Fibroblast of peridontal ligament (primary cell): ENCODE results near the gene VPS41.
A peak's percentile ranks its signal among the peaks of the same experiment; 100 is the strongest.

Source experiments
- DNase-seq: peaks from one replicate; pipeline ENCODE4 v3.0.0-alpha.2; 2010; ENCODE audit errors: extremely low read depth

VPS41 gene

DNA sequence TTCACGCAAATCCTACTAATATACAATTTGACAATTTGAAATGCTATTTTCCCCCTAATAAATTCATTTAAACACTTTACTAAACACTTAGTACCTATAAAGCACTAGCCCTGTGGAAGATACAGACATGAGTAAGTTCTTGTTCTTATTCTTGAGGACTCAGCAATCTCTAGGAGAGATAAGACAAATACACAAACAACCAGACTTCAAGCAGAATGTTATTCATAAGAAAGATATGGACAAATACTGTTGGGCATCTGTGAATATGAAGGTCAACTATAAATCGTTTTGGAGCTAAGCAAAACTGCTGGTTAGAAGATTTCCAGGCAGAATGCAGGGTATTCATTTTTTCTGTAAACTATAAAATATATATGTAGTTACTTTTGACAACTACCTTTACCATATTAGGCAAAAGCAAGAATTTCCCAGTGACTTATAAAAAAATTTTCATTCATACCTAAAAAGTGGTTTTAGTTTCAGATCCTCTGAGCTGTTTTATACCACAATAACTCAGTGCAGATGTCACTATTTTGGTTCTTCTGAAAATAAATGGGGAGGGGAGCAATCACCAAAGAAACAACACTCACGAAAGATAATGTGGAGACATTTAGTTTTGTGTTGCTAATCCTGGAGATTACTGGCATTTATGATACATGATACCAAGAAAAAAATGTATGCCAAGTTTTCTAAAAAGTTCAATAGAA, 3.8 kb downstream of the VPS41 start:
- DNase-seq, result peak; percentile 12

DNA sequence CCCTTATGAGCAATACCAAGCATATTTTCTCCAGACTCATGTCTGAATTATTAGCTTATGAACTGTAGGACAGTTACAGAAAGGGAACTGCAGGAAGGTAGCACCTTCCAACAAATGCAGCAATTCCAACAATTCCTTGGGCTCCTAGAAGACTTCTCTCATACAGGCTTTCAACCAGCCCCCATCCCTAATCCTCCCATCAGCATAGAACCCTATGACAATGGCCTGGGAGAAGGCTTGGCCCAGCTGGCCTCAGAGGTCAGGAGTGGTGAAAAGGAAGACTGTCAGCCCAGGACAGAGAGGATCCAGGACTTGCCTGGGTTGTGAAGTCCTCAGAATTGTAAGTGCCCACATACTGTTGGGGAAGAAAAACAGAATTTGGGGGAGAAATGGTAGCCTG, 5.9 kb downstream of the VPS41 start:
- DNase-seq, result no peak

DNA sequence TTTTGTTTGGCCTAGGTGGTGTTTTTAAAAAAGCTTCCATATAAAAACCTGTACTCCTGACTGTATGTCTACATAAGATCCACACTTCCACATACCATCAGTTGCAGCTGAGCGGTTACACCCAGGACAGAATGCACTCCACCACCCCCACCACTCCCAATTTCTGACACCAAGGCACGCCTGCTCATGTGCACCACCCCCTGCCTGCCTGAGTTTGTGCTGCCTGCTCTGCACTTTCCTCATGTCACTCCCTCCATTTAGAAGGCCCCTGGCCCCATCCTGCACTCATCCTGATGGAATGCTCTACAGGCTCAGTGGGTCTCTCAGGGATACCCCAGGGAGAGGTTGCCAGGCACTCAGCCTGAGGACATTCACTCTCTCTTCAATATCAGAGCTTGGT, 6.5 kb downstream of the VPS41 start:
- no peak for DNase-seq

DNA sequence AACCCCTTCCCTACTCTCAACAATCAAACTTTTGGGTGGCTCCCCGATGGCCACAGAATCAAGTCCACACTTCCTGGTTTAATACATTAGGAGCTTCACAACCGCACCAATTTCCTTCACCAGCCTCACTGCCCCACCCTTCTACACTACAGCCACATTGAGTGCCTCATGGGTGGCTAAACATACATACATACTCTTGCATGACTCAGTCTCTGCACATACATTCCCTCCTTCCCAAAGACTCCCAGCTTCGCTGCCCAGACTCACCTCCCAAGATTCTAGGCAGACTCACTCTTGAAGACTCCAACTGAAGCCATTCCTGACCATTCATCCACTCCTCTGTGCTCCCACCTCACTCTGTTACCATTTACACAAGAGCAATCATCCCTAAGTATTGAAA, 15.9 kb downstream of the VPS41 start:
- no peak for DNase-seq

DNA sequence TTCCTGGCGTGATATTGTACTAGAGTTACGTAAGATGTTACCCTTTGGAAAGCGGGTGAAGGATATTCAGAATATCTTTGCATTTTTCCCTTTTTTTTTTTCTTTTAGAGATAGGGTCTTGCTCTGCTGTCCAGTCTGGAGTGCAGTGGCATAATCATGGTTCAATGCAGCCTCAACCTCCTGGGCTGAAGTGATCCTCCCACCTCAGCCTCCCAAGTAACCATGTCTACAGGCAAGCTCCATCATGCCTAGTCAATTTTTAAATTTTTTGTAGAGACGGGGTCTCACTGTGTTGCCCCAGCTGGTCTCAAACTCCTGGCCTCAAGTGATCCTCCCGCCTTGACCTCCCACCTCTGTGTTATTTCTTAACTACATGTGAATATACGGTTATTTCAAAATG, 18.4 kb downstream of the VPS41 start:
- no peak for DNase-seq

DNA sequence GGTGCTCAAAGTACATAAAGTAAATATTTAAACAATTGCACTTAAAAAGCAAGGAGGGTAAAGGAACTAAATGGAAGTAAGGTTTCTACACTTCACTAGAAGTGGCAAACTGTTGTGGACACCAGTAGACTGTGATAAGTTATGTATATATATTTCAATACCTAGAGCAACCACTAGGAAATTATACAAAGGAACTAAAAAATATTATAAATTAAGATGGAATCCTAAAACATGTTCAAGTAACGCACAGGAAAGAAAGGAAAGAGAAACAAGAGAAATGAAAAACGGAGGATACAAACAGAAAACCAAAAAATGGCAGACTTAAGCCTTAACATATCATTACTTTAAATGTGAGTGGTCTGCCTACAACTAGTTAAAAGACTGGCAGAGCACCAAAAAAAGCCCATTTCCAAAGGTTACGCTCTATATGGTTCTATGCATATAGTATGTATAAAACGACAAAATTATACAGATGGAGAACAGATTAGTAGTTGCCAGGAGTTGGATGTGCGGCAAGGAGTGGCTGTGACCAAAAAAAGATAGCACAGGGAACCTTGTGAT, 19.0 kb downstream of the VPS41 start:
- DNase-seq, result no peak

DNA sequence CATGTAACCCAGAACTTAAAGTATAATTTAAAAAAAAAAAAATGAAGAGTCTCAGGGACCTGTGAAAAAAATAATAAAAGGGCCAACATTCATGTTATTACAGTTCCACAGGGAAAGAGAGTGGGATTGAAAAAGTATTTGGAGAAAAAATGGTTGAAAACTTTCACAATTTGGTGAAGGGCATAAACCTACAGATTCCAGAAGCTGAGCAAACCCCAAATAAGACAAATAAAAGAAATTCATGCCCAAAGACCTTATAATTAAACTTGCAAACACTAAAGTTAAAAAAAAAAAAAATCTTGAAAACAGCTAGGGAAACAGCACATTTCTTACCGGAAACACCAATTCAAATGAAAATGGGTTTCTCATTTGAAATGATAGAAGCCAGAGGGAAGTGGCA, 19.9 kb downstream of the VPS41 start:
- DNase-seq, result no peak

DNA sequence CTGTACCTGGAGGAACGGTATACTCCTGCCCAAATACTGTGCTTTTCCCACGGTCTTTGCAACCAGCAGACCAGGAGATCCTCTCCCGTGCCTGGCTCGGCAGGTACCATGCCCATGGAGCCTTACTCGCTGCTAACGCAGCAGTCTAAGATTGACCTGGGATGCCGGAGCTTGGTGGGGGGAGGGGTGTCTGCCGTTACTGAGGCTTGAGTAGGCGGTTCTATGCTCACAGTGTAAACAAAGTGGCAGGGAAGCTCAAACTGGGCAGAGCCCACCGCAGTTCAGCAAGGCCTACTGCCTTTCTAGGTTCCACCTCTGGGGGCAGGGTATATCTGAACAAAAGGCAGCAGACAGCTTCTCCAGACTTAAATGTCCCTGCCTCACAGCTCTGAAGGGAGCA, 22.7 kb downstream of the VPS41 start:
- no peak for DNase-seq

DNA sequence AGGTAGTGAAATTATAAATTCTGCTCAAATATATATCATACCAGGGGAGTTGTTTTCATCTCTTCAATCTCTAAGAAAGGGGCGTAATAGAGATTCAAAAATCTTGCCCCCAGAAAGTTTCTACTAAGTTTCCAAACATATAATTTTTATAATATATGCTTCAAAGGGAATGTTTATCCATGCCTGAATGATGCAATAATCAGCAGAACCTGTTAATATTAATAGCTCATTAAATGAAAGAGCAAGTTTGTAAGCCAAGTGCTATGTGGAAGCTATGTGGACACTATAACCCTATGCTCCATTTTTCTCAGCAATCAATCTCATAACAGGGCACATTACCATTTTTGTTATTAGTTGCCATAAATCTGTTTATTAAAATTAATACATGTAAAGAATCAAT, 25.3 kb downstream of the VPS41 start:
- no peak for DNase-seq

DNA sequence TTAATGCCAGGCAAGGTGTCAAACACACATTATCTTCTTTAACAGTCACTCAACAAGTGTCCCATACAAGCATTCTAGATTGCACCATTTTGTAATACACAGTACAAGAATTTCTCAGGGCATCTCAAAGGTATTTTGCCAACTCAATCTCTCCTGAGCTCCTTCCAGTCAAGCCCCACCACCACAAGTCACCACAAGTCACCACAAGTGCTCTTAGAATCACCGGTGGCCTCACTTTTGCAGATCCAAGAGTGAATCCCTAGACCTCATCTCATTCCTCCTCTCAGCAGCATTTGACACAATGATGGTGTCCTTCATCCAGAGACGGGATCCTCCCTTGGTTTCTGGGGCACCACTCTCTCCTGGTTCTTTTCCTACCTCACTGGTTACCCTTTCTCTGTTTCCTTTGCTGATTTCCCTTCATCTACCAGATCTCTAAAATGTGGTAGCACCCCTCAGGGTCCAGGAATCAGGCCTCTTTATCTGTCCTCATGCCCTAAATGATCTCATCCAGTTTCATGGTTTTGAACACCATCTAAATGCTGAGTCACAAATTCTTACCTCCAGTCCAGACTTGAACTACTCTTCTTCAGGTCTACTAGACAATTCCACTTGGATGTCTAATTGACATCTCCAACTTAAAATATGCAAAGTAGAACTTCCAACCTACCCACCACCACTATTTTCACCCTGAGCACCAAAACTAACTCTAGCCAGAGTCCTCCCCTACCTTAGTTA, 26.9 kb downstream of the VPS41 start:
- DNase-seq, result no peak

DNA sequence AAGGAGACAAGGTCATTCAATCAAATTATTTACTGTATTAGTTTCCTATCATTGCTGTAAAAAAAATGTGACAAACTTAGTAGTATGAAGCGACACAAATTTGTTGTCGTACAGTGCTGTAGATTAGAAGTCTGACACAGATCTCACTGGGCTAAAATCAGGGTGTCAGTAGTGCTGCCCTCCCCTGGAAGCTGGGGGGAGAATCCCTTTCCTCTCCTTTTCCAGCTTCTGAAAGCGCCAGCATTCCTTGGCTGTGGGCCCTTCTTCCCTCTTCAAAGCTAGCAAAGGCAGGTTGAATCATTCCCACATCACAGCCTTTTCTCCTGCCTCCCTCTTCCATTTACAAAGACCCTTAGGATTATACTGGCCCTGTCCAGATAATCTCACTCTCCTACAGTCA, 28.0 kb downstream of the VPS41 start:
- DNase-seq, result no peak

DNA sequence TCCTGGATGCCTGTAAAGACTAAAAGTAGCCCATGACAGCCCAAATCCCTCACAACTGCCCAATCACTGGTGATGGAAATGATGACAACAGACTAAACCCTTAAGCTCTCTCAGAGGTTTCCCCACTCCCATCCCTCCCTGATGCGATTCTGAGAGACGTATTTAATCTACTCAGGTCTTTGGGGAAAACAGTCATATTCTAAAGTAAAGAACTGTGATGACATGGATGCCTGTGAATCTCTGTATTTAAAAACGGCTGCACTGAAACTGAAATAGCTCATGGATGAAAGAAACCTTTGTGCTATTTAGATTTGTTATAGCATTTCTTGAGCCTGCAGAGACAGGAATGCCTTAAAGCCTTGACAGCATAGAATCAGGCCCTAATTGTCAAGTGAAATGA, 28.5 kb downstream of the VPS41 start:
- DNase-seq, result peak; percentile 33

DNA sequence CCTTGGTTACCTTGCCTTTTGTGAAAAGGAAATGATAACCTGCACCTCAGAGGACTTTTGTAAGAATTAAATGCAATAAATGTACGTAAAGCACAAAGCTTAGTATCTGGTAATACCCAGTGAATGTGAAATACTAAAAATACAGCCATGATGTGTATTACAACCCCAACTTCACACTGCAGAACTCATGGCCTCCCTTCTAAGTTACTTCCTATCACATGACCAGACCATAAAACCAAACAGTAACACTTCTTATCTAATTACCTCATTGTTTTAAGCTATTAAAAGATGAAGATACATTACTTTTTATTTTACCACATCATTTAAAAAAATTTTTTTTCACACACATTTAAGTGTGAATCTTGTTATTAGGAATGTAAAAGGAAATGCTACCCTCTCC, 29.0 kb downstream of the VPS41 start:
- DNase-seq, result no peak

DNA sequence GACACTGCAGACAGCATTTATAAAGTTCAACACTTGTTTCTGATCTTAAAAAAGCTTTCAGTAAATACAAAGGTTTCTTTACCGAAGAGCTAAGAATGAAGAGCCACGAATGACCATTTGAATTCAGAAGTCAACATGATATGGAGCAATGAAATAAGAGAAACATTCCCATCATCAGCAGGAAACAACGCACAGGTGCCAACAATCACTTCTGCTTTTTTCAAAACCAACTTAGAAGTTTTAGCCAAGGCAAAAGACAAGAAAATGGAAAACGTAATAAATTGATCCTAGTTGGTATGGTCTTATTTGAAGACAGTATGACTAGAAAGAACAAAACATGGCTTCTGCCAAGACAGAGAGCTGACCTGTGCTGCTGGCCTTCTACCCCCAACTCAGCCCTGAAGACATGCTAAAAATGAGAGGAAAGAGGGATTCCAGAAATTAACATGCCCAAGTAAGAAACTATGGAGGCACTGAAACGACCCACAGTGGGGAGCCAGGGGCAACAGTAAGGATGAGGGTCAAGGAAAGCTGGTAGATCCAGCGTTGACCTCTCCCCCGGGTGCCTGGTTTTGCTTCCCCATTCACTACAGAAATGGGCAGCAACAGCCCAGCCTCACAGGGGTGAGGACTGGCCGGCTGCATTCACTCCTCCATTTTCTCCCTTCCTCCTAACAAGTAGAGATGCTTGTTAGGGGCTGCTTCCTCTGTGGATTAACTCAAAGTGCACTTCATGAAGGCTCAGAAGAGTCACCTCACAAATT, 30.1 kb downstream of the VPS41 start:
- no peak for DNase-seq

DNA sequence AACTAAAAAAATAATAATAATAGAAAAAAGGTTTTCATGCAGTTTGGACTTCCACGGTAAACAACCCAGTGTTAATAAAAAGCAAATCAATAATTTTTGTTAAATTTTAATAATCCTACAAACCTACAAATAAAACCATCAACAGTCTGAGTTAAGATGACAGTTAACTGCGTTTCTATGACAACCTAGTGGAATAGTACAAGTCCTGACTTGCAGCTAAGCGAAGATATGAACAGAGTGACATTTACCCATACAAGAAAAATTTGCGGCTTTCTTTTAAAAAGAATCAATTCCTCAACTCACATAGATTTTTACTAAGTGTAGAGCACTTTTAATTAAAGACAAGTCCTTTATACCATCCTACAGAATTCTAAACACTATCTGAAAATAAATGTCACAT, 35.6 kb downstream of the VPS41 start:
- DNase-seq, result peak; percentile 5

DNA sequence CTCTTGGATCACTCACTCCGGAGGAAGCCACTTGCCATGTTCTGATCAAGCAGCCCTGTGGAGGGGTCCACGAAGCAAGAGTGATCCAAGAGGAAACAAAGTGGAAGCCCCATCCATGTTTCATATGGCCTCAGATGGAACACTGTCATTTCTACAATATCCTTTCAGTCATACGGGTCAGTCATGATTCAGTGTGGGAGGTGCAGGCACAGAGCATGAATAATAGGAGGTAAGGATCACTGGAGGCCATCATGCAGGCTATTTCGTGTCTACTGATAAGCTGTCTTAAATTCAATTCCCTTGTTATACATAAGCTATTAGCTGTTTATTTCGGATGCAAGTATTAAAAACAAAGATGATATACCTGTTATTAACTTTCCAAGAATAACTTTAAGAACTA, 36.8 kb downstream of the VPS41 start:
- DNase-seq, result no peak

DNA sequence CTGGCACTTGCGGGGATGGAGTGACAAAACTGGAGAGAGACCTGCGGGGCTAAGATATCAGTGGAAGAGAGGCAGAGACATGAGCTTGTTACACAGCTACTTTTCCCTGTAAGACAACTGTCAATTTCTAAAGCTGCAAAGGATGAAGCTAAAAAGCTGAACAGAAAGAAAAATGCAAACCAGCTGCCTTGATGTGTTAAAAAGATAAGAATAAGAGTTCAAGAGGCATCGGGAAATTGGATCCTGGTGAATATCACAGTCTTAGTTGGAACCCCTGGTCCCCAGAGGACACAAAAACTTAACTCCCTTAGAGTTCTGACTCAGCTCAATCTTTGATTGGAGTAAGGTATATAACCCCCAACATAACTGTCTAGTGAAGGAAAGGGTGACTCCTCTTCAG, 38.8 kb downstream of the VPS41 start:
- no peak for DNase-seq

DNA sequence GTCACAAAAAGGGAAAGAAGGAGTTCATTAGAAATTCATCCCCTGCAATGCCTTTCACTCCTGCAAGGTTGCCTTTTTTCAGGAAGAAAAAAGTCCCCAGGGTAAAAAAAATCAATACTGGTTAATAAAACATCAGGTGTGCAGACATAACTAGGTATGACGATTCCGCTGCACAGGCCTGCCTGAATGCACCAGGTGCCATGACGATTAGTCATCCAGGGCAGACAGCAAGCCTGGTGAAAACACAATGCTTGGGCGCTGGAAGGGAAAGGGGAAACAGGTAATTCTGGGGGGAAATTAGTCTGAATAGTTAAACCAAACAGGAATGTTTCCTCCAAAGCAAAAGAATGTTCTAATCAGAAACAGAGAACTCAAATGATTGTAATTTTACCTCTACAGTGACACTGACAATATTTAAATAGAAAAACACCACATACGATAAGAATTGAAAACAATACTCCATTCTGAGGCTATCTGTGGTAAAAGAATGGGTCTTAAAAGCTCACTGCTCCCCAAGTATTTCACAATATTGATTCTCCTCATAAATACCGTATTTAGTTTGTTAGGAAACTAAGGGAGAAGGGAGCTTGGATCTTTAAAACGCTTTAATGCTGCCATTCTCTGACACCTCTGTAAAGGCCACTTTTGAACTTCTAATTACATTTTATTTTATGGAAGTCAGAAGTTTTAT, 45.2 kb downstream of the VPS41 start:
- DNase-seq, result no peak

DNA sequence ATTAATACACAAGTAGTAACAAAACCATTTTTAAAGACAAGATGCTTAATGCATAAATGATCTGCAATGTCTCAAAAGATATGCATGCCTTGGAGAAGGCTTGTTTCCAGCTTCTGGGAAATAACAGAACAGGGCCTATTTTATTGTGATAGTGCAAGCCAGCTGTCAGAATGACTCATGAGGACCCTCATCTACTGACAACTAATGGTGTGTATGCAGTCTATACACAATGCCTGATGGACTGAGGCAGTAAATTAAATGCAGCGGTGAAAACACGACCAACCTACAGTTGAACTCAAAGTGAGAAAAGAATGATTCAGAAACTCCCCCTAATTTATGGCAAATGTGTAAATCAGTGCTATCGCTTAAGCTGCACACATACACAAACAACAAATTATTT, 46.3 kb downstream of the VPS41 start:
- DNase-seq, result no peak

DNA sequence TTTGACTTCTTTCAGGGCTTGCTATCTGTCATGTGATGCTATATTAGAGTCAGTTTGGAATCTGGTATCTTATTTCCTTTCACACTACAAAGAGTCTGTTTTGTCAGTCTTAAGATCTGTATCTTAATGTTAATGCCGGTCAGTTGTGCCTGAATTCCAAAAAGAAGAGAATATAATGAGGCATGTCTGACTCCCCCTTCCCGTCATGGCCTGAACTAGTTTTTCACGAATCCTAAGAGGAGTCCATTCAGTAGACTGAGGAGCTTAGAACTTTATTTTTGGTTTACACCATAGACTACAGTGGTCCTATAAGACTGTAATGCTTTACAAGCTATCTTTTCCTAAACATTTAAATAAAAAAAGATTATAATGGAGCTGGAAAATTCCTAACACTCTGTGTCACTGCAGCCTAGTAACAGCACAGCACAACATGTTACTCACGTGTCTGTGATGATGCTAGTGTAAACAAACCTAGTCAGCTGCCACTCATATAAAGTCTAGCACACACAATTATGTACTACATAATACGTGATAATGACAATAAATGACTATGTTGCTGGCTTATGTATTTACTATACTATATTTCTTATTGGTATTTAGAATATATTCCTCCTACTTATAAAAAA, 50.6 kb downstream of the VPS41 start:
- peak; percentile 73 for DNase-seq

DNA sequence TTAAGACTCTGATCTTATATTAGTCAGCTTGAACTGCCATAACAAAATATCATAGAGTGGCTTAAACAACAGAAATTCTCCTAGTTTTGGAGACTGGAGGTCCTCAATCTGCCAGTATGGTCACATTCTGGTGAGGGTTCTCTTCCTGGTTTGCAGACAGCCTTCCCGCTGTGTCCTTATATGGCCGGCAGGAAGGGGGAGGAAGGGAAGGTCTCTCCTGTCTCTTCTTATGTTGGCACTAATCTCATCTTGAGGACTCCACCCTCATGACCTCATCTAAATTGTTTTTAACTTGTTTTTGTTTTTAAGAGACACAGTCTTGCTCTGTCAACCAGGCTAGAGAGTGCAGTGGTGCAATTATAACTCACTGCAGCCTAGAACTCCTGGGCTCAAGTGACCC, 53.1 kb downstream of the VPS41 start:
- no peak for DNase-seq

DNA sequence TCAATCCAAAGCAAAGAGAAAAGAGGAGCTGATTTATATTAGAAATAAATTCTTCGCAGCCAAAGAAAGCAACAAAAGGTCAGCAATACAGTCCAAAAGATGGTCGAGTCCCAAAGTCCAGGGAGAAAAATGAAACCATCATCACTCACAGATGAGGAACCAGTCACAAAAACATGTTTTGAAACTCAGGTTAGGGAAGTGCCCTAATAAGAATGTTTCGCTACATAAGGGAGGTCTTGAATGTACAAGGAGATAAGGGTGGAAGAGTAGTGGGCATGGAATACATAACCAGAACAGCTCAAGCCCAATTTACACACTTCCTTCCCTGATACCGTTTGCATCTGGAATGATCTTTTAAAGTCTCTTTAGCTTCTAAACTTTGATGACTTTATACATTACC, 53.6 kb downstream of the VPS41 start:
- no peak for DNase-seq
